Measurements from ENCODE around the gene ANKFY1.

ANKFY1 gene

GRCh38 chr17:4156750-4157381, 106.9 kb downstream of the ANKFY1 start:
- Histone ChIP-seq H3K36me3 (ENCODE audit: insufficient read depth, insufficient read length, low read length) (peaks cover 16% of the 10 kb centered on the region), H3K9ac (ENCODE audit: insufficient read length, low read depth) (no peak overlapping the region), H3K4me3 (ENCODE audit: insufficient read length, low read depth) (no peak overlapping the region), H3K4me1 (ENCODE audit: insufficient read depth, insufficient read length) (peaks cover 7% of the 10 kb centered on the region), H3K9me3 (ENCODE audit: insufficient read depth, low read length) (no peaks in the 10 kb centered on the region), H3K27me3 (ENCODE audit: insufficient read depth, insufficient read length) (no peaks in the 10 kb centered on the region)
- no peak for DNase-seq (ENCODE audit: low read depth, low spot score)
- TF ChIP-seq ZNF274 (IDR thresholded peaks at IDR 0.05; ENCODE audit: low read depth, low read length) (no peak), SUZ12 (IDR thresholded peaks at IDR 0.05; ENCODE audit: extremely low read depth, insufficient read depth, insufficient read length) (no peak), YY1 (IDR thresholded peaks at IDR 0.05; ENCODE audit: insufficient read depth, insufficient read length) (no peak)

DNA sequence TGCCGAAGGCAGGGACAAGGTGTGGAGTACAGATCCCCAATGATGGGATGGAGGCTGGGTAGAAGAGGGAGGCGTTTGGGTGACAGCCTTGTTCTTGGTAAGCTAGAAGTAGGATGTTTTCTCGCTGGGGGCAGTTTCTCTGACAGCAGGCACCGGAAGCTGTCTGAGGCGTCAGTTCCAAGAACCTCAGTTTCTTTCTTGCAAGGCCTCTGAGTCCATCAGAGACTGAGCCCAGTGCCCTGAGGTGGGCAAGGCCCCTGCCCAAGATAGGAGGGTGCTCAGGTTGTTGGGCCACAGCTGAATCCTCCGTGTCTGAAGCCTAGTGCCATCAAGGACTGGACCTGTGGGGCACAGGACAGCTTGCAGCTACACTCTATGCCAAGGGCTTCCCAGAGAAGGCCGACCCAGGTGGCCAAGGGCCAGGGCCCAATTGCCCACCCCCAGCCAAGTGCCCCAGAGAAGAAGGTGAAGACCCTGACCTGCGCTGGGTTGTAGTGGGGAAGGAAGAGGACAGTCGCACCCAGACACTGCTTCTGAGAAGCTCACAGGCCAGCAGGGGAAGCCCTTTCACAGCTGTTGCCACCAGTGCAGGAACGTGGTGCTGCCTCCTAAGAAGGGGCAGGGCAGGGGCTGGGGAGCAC, 107.7 kb downstream of the ANKFY1 start:
- Histone ChIP-seq H3K4me3 (ENCODE audit: insufficient read length, low read depth) (no peak overlapping the region), H3K4me1 (ENCODE audit: insufficient read depth, insufficient read length) (peaks cover 5% of the 10 kb centered on the region), H3K9me3 (ENCODE audit: insufficient read depth, low read length) (no peaks in the 10 kb centered on the region), H3K27me3 (ENCODE audit: insufficient read depth, insufficient read length) (no peaks in the 10 kb centered on the region), H3K36me3 (ENCODE audit: insufficient read depth, insufficient read length, low read length) (peaks cover 17% of the 10 kb centered on the region), H3K9ac (ENCODE audit: insufficient read length, low read depth) (no peak overlapping the region)
- DNase-seq (ENCODE audit: low read depth, low spot score), result no peak
- no peak for TF ChIP-seq SUZ12 (IDR thresholded peaks at IDR 0.05; ENCODE audit: extremely low read depth, insufficient read depth, insufficient read length)
- no peak for TF ChIP-seq YY1 (IDR thresholded peaks at IDR 0.05; ENCODE audit: insufficient read depth, insufficient read length)
- TF ChIP-seq ZNF274 (IDR thresholded peaks at IDR 0.05; ENCODE audit: low read depth, low read length), result no peak

- Histone ChIP-seq H3K9me3 (ENCODE audit: insufficient read depth, low read length) (no peaks in the 10 kb centered on the region), H3K4me3 (ENCODE audit: insufficient read length, low read depth) (no peak overlapping the region), H3K36me3 (ENCODE audit: insufficient read depth, insufficient read length, low read length) (peaks cover 20% of the 10 kb centered on the region), H3K27me3 (ENCODE audit: insufficient read depth, insufficient read length) (no peaks in the 10 kb centered on the region), H3K9ac (ENCODE audit: insufficient read length, low read depth) (no peak overlapping the region), H3K4me1 (ENCODE audit: insufficient read depth, insufficient read length) (no peaks in the 10 kb centered on the region)
- DNase-seq (ENCODE audit: low read depth, low spot score), result no peak
- TF ChIP-seq SUZ12 (IDR thresholded peaks at IDR 0.05; ENCODE audit: extremely low read depth, insufficient read depth, insufficient read length), result no peak
- no peak for TF ChIP-seq YY1 (IDR thresholded peaks at IDR 0.05; ENCODE audit: insufficient read depth, insufficient read length)
- TF ChIP-seq ZNF274 (IDR thresholded peaks at IDR 0.05; ENCODE audit: low read depth, low read length), result no peak
Measured at GRCh38 chr17:4154201-4154600, 109.6 kb downstream of the ANKFY1 start.

GRCh38 chr17:4152471-4152870, 111.3 kb downstream of the ANKFY1 start:
- no peaks in the 10 kb centered on the region for H3K9me3 ChIP-seq (ENCODE audit: insufficient read depth, low read length)
- no peak overlapping the region for H3K9ac ChIP-seq (ENCODE audit: insufficient read length, low read depth)
- no peaks in the 10 kb centered on the region for H3K27me3 ChIP-seq (ENCODE audit: insufficient read depth, insufficient read length)
- H3K4me3 ChIP-seq (ENCODE audit: insufficient read length, low read depth), result no peak overlapping the region
- no peak for DNase-seq (ENCODE audit: low read depth, low spot score)
- TF ChIP-seq YY1 (IDR thresholded peaks at IDR 0.05; ENCODE audit: insufficient read depth, insufficient read length), result no peak
- TF ChIP-seq ZNF274 (IDR thresholded peaks at IDR 0.05; ENCODE audit: low read depth, low read length), result no peak
- no peak for TF ChIP-seq SUZ12 (IDR thresholded peaks at IDR 0.05; ENCODE audit: extremely low read depth, insufficient read depth, insufficient read length)
- peaks cover 16% of the 10 kb centered on the region for H3K36me3 ChIP-seq (ENCODE audit: insufficient read depth, insufficient read length, low read length)
- no peaks in the 10 kb centered on the region for H3K4me1 ChIP-seq (ENCODE audit: insufficient read depth, insufficient read length)

DNA sequence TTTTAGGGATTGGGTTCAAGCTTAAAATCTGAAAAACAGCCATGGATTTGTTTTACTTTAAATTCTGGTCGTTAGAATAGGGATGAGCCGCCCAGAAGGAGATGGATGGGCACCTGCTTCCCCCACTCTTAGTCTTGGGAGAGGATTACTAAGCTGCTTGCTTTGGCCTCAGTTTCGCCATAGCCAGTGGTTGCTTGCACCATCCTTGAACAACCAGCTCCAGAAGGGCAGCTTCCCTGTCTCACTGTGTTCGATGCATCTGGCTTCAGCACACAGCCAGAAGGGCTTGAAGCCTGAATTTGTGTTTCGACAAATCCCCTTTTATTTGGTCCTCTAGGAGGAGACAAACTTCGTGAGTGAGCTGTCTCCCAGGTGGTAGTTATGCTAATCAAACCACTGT, 113.7 kb downstream of the ANKFY1 start:
- no peak for TF ChIP-seq ZNF274 (IDR thresholded peaks at IDR 0.05; ENCODE audit: low read depth, low read length)
- no peak for TF ChIP-seq SUZ12 (IDR thresholded peaks at IDR 0.05; ENCODE audit: extremely low read depth, insufficient read depth, insufficient read length)
- Histone ChIP-seq H3K4me3 (ENCODE audit: insufficient read length, low read depth) (no peak overlapping the region), H3K27me3 (ENCODE audit: insufficient read depth, insufficient read length) (no peaks in the 10 kb centered on the region), H3K9me3 (ENCODE audit: insufficient read depth, low read length) (no peaks in the 10 kb centered on the region), H3K4me1 (ENCODE audit: insufficient read depth, insufficient read length) (no peaks in the 10 kb centered on the region), H3K36me3 (ENCODE audit: insufficient read depth, insufficient read length, low read length) (peaks cover 8% of the 10 kb centered on the region), H3K9ac (ENCODE audit: insufficient read length, low read depth) (no peak overlapping the region)
- DNase-seq (ENCODE audit: low read depth, low spot score), result no peak

DNA sequence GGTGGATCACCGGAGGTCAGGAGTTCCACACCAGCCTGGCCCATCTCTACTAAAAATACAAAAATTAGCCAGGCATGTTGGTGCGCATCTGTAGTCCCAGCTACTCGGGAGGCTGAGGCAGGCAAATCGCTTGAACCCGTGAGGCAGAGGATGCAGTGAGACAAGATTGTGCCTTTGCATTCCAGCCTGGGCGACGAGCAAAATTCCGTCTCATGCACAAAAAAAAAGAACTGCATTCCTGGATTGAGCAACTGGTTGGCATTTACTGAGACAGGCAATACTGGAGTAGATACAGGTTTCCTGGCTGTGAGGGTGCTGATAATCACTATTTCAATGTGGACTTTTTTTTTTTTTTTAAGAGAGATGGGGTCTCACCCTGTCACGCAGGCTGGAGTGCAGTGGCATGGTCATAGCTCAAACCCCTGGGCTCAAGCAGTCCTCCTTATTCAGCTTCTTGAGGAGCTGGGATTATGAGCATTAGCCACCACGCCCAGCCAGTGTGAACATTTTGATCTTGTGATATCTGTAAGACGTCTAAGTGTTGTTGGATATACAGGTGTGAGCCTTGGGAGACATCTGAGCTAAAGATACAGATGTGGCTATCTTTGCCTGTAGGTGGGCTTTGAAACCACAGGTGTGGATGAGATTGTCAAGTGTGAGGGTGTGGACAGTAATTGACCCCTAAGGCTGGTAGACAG, 115.0 kb downstream of the ANKFY1 start:
- TF ChIP-seq ZNF274 (IDR thresholded peaks at IDR 0.05; ENCODE audit: low read depth, low read length) (no peak), SUZ12 (IDR thresholded peaks at IDR 0.05; ENCODE audit: extremely low read depth, insufficient read depth, insufficient read length) (no peak), YY1 (IDR thresholded peaks at IDR 0.05; ENCODE audit: insufficient read depth, insufficient read length) (no peak)
- H3K4me1 ChIP-seq (ENCODE audit: insufficient read depth, insufficient read length), result no peaks in the 10 kb centered on the region
- no peak for DNase-seq (ENCODE audit: low read depth, low spot score)
- H3K27me3 ChIP-seq (ENCODE audit: insufficient read depth, insufficient read length), result no peaks in the 10 kb centered on the region
- H3K4me3 ChIP-seq (ENCODE audit: insufficient read length, low read depth), result no peak overlapping the region
- H3K36me3 ChIP-seq (ENCODE audit: insufficient read depth, insufficient read length, low read length), result peaks cover 8% of the 10 kb centered on the region
- H3K9me3 ChIP-seq (ENCODE audit: insufficient read depth, low read length), result no peaks in the 10 kb centered on the region
- no peak overlapping the region for H3K9ac ChIP-seq (ENCODE audit: insufficient read length, low read depth)

DNA sequence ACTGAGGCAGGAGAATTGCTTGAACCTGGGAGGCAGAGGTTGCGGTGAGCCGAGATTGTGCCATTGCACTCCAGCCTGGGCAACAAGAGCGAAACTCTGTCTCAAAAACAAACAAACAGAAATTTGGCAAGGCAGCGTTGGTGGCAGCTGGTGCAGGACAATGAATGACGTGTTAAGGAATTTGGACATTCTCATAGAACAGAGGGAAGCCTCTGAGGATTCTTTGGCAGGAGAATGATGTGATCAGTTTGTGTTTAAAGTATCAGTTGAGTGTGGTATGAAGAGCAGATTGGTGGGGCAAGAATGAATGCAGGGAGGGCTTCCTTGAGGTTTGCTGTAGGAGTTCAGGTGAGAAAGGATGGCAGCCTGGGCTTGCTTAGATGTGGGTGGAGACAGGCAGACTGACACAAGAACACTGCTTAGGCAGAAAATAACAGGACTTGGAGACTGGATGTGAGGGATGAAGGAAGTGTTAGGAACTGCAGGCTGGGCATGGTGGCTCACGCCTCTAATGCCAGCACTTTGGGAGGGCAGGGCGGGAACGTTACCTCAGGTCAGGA, 115.9 kb downstream of the ANKFY1 start:
- Histone ChIP-seq H3K4me1 (ENCODE audit: insufficient read depth, insufficient read length) (no peaks in the 10 kb centered on the region), H3K4me3 (ENCODE audit: insufficient read length, low read depth) (no peak overlapping the region), H3K9me3 (ENCODE audit: insufficient read depth, low read length) (no peaks in the 10 kb centered on the region), H3K36me3 (ENCODE audit: insufficient read depth, insufficient read length, low read length) (peaks cover 4% of the 10 kb centered on the region), H3K27me3 (ENCODE audit: insufficient read depth, insufficient read length) (no peaks in the 10 kb centered on the region), H3K9ac (ENCODE audit: insufficient read length, low read depth) (no peak overlapping the region)
- no peak for DNase-seq (ENCODE audit: low read depth, low spot score)
- TF ChIP-seq ZNF274 (IDR thresholded peaks at IDR 0.05; ENCODE audit: low read depth, low read length), result no peak
- TF ChIP-seq SUZ12 (IDR thresholded peaks at IDR 0.05; ENCODE audit: extremely low read depth, insufficient read depth, insufficient read length), result no peak
- TF ChIP-seq YY1 (IDR thresholded peaks at IDR 0.05; ENCODE audit: insufficient read depth, insufficient read length), result no peak
